Peyer's patch (tissue), 4 donors: ENCODE data around the gene RNF217.

Experiments used
- POLR2A ChIP-seq, 2 donors: fragments of 450-650 bp; IDR thresholded peaks; one replicate each; pipeline ENCODE4 v1.5.1; 2017; ENCODE audit warnings: antibody characterized with exemption in 2 of 2, mild to moderate bottlenecking in 2 of 2, moderate library complexity in 2 of 2
- TF ChIP-seq, protein P1 (sequence below), 6 experiments: fragments of 450-650 bp in 4 of 6; fragments of 200-600 bp in 2 of 6; sonication (generic) in 1 of 6; IDR thresholded peaks; one replicate each; pipeline ENCODE4 v1.5.1; 2017 to 2019; ENCODE audit warnings: antibody characterized with exemption in 6 of 6, mild to moderate bottlenecking in 3 of 6, moderate library complexity in 1 of 6

DNA sequence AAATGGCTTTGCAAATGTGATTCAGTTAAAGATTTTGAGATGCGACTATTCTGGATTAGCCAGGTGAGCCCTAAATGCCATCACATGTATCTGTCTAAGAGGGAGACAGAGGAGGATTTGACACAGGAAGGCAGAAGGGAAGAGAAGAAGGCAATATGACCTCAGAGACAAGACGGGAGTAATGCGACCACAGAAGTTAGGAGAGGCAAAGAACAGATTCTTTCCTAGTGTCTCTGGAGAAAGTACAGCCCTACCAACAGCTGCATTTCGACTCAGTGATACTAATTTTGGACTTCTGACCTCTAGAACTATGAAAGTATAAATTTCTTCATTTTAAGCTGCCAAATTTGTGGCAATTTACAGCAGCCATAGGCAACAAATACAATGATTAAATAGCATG is 167.1 kb downstream of the RNF217 start:
- TF ChIP-seq, protein P1, sequence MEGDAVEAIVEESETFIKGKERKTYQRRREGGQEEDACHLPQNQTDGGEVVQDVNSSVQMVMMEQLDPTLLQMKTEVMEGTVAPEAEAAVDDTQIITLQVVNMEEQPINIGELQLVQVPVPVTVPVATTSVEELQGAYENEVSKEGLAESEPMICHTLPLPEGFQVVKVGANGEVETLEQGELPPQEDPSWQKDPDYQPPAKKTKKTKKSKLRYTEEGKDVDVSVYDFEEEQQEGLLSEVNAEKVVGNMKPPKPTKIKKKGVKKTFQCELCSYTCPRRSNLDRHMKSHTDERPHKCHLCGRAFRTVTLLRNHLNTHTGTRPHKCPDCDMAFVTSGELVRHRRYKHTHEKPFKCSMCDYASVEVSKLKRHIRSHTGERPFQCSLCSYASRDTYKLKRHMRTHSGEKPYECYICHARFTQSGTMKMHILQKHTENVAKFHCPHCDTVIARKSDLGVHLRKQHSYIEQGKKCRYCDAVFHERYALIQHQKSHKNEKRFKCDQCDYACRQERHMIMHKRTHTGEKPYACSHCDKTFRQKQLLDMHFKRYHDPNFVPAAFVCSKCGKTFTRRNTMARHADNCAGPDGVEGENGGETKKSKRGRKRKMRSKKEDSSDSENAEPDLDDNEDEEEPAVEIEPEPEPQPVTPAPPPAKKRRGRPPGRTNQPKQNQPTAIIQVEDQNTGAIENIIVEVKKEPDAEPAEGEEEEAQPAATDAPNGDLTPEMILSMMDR (IDR thresholded peaks at IDR 0.05) = no peak
- TF ChIP-seq POLR2A (IDR thresholded peaks at IDR 0.05) = no peak
